ENCODE data around the gene RPL10.

The RPL10 gene

GRCh38 chrX:154363706-154364439 is 34.3 kb upstream of the RPL10 start:
- DNase-seq: no peak

DNA sequence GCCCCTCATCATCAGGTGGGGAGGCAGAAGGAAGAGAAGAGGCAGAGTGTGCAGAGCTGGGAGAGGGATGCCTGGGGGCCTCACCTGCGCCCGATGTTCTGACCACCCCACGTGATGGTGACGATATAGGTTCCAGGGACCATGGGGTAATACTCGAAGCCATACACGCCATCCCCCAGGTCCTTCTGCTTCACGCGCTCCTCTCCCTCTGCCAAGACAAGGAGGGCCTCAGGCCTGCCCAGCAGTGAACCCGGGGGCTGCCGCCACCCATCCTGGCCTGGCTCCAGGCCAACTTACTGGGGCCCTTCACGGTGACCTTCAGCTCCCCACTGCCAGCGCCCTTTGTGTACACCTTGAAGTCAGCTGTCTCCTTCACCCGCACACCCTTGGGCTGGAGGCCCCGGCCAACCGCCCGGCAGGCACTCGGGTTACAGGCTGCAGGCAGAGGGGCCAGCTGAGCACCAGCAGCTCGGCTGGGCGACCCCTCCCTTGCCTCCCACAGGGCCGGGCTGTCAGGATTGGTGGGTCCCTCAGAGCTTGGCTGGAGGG is 33.1 kb upstream of the RPL10 start:
- DNase-seq: no peak

DNA sequence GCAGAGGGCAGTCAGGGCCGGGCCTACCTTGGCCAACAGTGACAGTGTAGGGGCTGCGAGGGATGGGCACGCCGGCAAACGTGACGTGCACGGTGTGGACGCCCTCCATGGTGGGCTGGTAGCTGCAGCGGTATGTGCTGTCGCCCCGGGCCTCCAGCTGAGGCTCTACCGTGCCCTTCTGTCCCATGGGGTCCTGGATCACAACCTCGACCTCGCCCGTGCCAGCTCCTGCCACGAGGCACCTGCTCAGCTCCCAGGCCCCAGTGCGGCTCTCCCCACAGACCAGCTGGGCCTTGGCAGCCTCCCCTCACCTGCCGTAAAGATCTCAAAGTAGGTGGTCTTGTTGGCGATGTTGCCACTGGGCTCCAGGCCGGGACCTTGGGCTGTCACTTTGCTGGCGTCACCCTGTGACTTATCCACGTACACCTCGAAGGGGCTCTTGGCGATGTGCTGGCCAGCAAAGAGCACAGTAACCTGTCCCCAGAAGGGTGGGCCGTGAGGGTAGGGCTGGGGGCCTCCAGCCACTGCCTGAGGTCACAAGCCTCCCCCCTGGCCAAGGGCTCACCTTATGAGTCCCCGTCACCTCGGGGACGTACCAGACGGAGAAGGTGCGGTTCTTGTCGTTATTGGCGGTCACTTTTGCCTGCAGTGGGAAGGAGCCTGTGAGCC is 32.0 kb upstream of the RPL10 start:
- no peak for DNase-seq

GRCh38 chrX:154366666-154367055 is 31.5 kb upstream of the RPL10 start:
- DNase-seq: no peak

DNA sequence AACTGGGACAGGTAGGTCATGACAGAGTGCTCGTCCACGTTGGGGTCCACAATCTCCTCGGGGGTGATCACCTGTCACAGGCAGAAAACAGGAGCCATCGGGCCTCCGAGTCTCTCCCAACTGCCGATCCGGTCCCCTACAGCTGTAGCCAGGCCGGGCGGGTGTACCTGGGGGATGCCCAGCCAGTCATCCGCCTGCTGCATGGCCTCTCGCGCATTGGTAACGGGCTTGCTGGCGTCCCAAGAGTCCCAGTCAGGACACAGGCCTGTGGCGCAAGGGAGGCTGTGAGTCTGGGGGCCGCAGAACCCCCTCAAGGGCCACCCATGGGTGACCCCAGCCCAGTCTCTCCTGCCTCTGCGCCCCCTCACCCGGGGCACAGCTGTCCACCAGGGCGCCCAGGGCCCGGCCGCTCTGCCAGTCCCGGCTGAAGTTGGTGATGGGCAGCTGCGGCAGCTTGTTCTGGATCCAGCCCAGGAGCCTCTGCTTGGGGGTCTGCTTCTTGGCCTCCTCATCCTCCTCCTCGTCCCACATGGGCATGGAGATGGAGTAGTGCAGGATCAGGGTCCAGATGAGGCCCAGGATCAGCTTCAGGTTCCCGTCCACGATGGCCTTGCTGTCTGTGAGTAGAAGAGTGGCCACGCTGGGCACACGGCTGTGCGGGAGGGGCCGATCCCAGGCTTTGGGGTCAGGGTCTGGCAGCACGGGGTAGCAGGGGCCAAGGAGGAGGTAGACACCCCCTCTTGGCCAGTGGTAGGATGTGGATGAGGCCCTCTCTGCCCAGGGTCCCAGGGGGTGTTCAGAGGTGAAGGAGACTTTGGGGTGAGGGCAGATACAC is 30.5 kb upstream of the RPL10 start:
- DNase-seq: no peak

DNA sequence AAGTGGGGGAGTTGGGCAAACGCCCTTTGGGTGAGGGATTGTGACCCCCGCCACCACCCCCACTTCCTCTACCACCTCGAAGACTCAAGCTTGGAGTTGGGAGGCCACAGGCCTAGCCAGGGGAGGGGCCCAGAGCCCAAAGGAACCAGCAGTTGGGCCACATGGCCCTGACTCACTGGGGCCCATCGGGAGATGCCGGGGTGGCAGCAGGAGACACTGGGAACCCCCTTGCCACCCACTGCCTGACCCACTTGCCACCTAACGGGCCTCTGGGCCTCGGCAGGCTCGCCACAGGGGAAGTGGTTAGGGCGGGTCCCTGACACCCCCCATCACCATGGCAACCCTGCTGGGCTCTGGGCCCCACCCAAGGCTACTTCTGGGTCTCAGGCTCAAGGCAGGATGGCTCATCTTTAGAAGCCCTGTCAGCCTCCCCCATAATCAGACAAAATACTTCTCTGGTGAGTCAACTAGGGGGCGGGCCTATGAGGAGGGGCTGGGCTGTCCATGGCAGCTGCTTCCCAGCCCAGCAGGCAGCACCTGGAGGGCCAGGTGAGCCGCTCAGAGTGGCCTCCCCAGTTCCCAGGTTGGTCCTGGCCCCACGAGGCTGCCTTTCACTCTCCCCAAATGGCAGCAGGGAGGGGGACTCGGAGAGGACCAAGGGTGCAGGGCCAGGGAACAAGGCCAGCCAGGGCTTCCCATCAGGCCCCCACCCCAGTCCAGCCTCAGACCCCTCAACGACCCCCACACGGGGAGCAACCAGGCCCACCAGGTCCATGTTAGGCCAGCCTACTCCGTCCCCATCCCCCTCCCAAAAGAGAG is 29.3 kb upstream of the RPL10 start:
- DNase-seq: peak; percentile 88 to 93

DNA sequence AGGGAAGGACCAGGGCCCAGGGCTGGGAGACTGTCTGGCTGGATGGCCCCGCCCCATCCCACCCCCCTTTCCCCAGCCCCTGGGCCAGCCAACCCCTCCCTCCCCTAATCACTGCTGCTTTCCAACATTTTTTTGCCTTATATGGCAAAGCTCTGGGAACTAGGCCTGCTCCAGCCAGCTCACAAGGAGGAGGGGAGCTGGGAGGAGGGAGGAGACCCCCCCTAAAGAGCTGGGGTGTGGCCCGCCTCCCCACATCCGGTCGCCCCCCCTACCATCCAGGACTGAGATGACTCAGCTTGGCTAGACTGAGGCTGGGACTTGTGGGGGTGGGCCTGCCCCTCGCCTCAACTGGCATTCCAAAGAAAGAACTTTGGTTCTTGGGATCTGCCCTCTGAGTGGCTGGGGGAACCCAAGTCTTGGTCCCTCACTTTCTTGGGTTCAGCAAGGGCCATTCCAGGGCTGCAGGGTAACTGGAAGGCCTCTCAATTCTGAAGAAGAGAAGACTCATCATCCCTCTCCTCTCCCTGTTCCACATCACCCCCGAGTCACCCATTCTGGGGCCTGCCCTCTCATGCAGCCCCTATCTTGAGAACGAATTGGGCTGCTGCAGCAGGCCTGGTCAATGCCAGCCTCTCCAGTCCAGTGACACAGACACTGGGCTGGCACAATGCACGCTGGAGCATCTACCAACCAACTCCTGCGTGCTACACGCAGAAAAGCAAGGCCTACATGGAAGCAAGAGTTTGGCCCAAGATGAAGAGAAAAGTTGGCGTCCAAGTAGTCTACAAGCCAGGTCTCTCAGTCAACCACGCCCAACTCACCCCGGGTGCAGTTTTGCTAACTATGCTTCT is 28.5 kb upstream of the RPL10 start:
- peak; percentile 67 to 70 for DNase-seq

GRCh38 chrX:154370300-154371016 is 27.7 kb upstream of the RPL10 start:
- DNase-seq: no peak

DNA sequence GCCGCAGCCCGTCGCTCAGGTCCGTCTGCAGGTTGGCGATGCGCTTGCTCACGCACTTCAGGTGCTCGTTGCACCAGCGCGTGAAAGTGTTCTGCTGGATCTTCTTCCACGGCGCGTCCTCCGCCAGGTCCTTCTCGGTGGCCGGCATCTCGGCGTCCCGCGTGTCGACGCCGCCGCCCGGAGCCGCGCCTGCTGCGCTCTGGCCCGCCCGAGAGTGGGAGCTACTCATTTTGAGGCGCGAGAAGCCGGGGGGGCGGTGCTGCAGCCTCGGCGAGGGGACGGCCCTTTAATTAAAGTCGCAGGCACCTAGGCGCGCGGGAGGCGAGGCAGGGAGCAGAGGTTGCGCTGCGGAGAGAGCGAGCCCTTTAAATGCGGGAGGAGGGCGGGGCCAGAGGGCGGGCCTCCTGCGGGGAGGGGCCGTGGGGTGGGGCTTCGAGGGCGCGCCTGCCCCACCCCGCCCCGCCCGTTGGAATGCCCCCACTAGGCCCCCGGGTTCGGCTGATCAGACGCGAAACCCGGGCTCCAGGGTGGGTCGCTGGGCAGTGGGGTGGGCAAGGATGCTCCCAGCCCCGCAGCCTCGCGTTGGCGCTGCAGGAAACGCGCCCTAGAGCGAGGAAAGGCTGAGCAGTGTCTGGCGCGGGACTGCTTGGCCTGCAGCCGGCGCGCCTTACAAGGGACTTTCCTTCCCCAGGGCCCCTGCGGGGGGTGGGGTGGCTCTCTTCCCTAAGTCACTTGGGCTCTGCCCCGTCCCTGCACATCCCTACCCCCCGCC is 27.0 kb upstream of the RPL10 start:
- peak; percentile 88 to 94 for DNase-seq

GRCh38 chrX:154371789-154372300 is 26.3 kb upstream of the RPL10 start:
- no peak for DNase-seq

DNA sequence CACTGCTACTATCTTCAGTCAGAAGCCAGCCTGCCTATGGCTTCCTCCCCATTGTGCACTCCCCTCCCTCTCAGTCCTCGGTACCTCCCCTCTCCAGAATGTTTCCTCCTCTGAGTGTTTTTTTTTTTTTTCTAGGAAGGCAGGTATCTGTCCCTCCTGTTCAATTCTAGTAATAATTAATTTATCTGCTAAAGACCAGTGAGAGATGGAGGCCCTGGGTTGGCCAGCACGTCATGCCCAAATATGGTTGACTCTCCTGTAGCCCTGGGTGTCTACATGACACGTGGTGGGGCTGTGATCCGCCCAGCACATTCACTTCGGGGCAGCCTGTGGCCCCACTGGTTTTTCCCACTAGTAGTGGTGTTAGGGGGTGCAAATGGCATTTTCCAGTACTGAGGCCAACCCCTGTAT is 25.6 kb upstream of the RPL10 start:
- DNase-seq: no peak

- no peak for DNase-seq
Measured at GRCh38 chrX:154373340-154374306, 24.6 kb upstream of the RPL10 start.

- peak in 1 of 2 donors; percentile 34 for DNase-seq
Measured at GRCh38 chrX:154374313-154375155, 23.6 kb upstream of the RPL10 start, which contains the start of gene FLNA. FLNA (minus strand) TSS chrX:154374634; CDS start chrX:154371245, 3,389 bp downstream.

DNA sequence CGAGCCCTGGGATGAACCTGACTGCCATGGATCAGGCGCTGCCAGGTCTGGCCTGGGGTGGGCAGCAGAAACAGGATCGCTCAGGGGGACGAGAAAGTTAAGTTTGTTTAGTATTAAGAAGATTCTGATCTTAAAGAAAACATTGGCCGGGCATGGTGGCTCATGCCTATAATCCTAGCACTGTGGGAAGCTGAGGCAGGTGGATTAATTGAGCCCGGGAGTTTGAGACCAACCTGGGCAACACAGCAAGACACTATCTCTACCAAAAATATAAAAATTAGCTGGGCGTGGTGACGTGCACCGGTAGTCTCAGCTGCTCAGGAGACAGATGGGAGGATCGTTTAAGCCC is 23.0 kb upstream of the RPL10 start:
- DNase-seq: no peak

GRCh38 chrX:154376774-154377173 is 21.4 kb upstream of the RPL10 start:
- no peak for DNase-seq

- peak in 1 of 2 donors; percentile 32 for DNase-seq
Measured at GRCh38 chrX:154378059-154378798, 19.9 kb upstream of the RPL10 start.
